ENCODE measurements around the gene NPHS1. TPM values are rescaled to one million over a fixed set of nuclear protein-coding genes. Genes with fewer than 3 reads are reported as not detected.
"Not testable (repeated sequence)": the region's sequence is repeated elsewhere in the genome, so short reads cannot be mapped to it uniquely, and the experiment has no call there.

The NPHS1 gene
- total RNA-seq, 1 donor from 2014 or later: 1.2 TPM

GRCh38 chr19:35856546-35857149, 4.3 kb upstream of the NPHS1 start, which contains the start of gene KIRREL2:
TSS of gene KIRREL2 (plus strand) at chr19:35856911. CDS start at chr19:35857120, 209 bp downstream.
- DNase-seq (ENCODE audit: low spot score in 2 of 2) (no peak), FAIRE-seq (no peak)

- FAIRE-seq (no peak), DNase-seq (ENCODE audit: low spot score in 2 of 2) (peak in 1 of 2 donors; percentile 46)
Measured at GRCh38 chr19:35853038-35853756, 893 bp upstream of the NPHS1 start.

GRCh38 chr19:35851213-35852028, 883 bp downstream of the NPHS1 start:
- no peak for DNase-seq (ENCODE audit: low spot score in 2 of 2)
- FAIRE-seq: no peak

- DNase-seq (ENCODE audit: low spot score in 2 of 2) (no peak), FAIRE-seq (no peak)
Measured at GRCh38 chr19:35848919-35849505, 3.3 kb downstream of the NPHS1 start.

DNA sequence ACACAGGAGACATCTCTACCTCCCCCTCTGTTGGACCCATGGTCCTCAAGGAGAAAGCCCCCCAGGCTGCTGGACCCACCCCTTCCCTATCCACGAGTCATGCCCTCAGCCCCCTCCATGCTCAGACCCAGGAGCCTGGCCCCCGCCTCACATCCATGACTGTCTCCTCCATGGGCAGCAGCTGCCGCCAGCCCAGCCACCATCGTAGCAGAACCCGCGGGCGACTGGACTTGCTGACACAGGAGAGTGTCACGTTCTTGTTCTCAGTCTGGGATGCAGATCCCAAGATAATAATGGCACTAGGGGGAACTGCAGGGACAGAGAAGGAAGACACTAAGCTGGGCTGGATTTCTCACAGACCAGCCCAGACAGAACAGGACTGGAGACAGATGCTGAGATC, 3.8 kb downstream of the NPHS1 start:
- DNase-seq (ENCODE audit: low spot score in 2 of 2) (no peak), FAIRE-seq (no peak)

DNA sequence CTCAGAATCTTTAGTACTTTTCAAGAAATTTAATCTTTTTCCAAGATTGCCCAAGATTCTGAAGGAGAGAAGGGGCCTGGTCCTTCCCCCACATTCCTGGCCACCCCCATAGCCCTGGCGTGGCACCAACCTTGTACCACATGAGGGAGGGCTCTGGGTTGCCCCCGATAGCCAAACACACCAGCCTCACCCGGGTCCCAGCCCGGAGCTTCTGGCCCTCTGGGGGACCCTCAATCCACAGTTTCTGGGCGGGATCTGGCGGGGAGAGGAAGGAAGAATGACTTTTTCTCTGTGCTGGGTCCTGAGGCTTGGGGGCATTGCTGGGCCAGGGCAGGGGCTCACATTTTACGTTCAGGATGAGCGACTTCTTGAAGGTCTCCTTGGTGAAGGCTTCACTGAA, 4.4 kb downstream of the NPHS1 start:
- DNase-seq (ENCODE audit: low spot score in 2 of 2) (no peak), FAIRE-seq (no peak)

DNA sequence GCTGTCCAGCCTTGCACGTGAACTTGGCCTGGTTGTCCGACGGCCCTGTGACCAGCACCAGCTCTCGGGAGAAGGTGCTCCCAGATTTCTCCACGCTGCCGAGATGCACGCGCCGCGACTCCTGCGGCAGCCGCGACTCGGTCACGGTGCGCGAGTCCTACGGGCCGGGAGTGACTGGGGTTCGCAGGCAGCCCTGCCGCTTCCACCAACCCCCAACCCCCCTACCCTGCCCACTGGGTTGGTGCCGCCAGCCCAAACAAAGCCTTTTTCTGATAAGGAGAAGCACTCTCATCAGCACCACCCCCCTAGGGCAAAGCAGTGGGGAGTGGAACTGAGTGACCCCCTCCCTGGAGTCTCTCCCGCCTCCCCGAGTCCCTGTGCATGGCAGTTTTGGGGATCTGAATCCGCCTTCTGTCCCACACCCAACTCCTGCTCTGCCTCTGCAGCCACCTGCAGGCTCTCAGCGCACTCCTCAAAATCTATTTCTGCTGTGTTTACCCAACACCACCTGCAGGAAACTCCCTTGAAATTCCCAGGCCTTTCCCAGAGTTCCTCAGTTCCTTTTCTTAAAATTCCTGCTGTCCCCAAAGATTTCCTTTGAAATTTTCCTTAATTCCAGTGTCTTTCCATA, 6.2 kb downstream of the NPHS1 start:
- no peak for FAIRE-seq
- peak in 1 of 2 donors; percentile 47 for DNase-seq (ENCODE audit: low spot score in 2 of 2)

- DNase-seq (ENCODE audit: low spot score in 2 of 2) (peak in 1 of 2 donors; percentile 63), FAIRE-seq (no peak)
Measured at GRCh38 chr19:35845215-35846037, 6.9 kb downstream of the NPHS1 start.

GRCh38 chr19:35844482-35845214, 7.7 kb downstream of the NPHS1 start:
- no peak for DNase-seq (ENCODE audit: low spot score in 2 of 2)
- FAIRE-seq: no peak

DNA sequence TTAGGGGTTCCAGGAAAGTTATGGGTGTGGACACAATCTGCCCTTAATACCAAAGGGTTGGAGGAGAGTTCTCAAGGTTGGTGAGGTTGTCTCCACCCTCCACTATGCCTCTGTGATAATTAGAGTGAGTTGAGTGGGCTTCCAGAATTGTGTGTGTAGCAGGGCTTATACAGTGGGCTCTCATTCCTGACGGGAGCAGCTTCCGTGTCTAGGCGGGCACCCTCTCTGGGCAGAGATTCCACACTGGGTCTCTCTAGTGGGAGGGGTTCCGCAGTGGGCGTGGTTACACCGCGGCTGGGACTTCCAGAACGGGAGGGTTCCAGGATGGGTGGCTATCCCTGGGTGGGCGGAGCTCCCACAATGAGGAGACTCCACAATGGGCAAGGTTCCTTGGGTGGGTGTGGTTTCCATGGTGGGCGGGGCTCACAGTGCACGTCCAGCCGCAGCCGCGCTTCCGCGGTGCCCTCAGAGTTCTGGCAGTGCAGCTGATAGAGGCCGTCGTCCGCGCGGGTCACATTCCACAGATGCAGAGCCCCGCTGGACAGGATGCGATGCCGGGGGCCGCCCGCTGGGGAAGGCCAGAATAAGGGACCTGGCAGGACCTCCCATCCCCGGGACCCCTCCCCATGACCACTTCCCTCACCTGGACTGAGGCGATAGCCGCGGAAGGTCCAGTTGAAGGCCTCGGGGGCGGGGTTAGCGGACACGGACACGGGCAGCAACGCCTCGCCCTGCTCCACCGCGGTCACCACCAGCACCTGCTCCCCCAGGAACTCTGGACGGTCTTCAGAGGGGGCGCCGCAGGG, 8.4 kb downstream of the NPHS1 start:
- DNase-seq (ENCODE audit: low spot score in 2 of 2): no peak
- FAIRE-seq: no peak

DNA sequence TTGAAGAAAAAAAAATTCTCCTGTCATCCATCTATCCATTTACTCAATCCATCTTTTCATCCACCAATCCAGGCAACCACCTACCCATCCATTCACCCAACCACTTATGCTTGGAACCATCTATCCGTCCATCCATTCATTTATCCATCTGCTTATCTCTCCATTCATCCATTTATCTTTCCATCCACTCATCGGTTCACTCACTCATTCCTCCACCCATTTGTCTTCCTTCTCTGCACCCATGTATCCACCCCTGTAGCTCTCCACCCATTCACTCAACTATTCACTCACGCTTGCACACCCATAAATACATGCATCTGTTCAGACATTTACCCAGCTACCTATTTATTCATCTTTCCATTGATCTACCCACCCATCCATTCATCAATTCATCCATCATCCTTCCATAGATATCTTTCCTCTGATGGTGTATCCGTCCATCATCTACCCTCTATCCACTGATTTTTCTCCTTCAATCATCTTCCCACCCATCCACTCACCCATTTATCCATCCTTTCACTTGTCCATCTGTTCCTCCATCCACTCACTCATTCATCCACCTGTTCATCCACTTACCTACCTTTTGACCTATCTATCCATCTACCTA, 9.5 kb downstream of the NPHS1 start:
- no peak for DNase-seq (ENCODE audit: low spot score in 2 of 2)
- no peak for FAIRE-seq

- DNase-seq (ENCODE audit: low spot score in 2 of 2) (no peak), FAIRE-seq (no peak)
Measured at GRCh38 chr19:35841961-35842595, 10.2 kb downstream of the NPHS1 start.

GRCh38 chr19:35836096-35836495, 16.2 kb downstream of the NPHS1 start:
- not testable (repeated sequence) for DNase-seq (ENCODE audit: low spot score in 2 of 2); FAIRE-seq

DNA sequence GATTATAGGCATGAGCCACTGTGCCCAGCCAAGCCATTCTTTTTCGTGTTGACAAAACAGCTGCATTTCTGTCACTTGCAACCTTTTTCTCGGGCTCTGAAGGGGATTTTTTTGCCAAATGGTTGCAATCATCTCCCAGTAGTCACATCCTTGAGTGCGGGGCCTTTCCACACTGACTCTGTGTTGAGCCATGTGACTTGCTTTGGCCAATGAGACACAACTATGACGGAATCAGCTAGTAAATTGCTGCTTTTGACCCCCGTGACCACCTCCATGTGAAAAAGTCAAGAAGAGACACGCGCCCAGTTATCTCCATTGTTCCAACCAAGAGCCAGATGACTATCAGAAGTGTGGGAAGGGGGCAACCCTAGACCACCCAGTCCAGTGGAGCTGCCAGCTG, 18.3 kb downstream of the NPHS1 start:
- DNase-seq (ENCODE audit: low spot score in 2 of 2) (no peak), FAIRE-seq (no peak)

- DNase-seq (ENCODE audit: low spot score in 2 of 2) (no peak), FAIRE-seq (no peak)
Measured at GRCh38 chr19:35832054-35832453, 20.2 kb downstream of the NPHS1 start.

DNA sequence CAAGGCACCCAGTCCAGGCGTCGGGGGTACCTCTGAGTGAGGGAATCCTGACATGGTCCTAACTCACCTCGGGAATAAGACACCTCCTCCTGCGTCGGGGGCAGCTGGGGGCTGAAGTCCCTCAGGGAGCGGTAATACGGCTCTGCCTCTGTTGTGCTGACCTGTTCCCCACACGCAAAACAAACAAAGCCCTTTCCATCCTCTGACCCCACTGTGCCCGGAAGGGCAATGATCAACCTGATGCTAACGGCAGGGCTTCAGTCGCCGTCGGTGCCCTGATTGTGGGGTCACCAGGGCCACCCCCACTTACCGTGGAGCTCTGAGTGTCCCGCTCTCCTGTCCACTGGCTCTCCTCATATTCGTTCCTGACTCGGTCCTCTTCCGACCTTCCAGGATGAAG, 21.3 kb downstream of the NPHS1 start:
- FAIRE-seq (no peak), DNase-seq (ENCODE audit: low spot score in 2 of 2) (no peak)

DNA sequence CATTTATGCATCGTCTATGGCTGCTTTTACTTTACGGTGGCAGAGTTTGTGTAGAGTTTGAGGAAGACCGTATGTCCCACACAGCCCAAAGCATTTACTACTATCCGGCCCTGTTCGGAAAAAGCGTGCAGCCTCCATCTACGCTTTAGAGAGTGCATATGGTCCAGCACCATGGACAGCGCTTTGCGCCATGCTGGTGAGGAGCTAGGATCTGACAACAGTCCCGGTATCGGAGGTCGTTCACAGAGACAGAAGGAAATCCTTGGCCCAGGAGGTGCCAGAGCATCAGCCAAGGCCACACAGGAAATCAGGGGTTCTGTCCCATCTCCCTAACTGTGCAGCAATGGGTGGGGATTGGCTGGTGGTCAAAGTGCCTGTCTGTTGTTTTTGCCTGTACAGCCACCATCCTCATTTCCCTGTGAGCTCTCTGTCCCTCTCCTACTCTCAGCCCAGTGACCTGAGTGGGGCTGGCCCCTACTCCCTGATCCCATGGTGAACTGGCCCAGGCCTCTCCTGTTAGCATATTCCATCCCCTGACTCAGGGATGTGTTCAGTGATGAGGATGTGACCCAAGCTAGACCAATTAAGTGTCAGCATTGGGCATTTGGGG, 23.5 kb downstream of the NPHS1 start:
- DNase-seq (ENCODE audit: low spot score in 2 of 2): no peak
- no peak for FAIRE-seq

All from frontal cortex (tissue), 4 donors.